GM19397 (cell line): ENCODE results near the gene ACSF3.
"Not testable (repeated sequence)": the region's sequence is repeated elsewhere in the genome, so short reads cannot be mapped to it uniquely, and the experiment has no call there.

Experiments used
- ATAC-seq: cut with Tn5 transposase; IDR thresholded peaks from one replicate; pipeline ENCODE4 v1.9.1; 2021; ENCODE audit warnings: mild to moderate bottlenecking, moderate library complexity; ENCODE audit not compliant: unreplicated experiment

ACSF3 gene

DNA sequence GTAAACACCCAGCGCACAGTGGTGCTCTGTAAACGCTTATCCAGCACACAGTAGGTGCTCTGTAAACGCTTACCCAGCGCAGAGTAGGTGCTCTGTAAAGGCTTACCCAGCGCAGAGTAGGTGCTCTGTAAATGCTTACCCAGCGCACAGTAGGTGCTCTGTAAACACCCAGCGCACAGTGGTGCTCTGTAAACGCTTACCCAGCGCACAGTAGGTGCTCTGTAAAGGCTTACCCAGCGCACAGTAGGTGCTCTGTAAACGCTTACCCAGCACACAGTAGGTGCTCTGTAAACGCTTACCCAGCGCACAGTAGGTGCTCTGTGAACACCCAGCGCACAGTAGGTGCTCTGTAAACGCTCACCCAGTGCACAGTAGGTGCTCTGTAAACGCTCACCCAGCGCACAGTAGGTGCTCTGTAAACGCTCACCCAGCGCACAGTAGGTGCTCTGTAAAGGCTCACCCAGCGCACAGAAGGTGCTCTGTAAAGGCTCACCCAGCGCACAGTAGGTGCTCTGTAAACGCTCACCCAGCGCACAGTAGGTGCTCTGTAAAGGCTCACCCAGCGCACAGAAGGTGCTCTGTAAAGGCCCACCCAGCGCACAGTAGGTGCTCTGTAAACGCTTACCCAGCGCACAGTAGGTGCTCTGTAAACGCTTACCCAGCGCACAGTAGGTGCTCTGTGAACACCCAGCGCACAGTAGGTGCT is 92.4 kb downstream of the ACSF3 start:
- not testable (repeated sequence) for ATAC-seq

DNA sequence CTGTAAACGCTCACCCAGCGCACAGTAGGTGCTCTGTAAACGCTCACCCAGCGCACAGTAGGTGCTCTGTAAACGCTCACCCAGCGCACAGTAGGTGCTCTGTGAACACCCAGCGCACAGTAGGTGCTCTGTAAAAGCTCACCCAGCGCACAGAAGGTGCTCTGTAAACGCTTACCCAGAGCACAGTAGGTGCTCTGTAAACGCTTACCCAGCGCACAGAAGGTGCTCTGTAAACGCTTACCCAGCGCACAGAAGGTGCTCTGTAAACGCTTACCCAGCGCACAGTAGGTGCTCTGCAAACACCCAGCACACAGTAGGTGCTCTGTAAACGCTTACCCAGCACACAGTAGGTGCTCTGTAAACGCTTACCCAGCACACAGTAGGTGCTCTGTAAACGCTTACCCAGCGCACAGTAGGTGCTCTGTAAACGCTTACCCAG is 93.0 kb downstream of the ACSF3 start:
- not testable (repeated sequence) for ATAC-seq

DNA sequence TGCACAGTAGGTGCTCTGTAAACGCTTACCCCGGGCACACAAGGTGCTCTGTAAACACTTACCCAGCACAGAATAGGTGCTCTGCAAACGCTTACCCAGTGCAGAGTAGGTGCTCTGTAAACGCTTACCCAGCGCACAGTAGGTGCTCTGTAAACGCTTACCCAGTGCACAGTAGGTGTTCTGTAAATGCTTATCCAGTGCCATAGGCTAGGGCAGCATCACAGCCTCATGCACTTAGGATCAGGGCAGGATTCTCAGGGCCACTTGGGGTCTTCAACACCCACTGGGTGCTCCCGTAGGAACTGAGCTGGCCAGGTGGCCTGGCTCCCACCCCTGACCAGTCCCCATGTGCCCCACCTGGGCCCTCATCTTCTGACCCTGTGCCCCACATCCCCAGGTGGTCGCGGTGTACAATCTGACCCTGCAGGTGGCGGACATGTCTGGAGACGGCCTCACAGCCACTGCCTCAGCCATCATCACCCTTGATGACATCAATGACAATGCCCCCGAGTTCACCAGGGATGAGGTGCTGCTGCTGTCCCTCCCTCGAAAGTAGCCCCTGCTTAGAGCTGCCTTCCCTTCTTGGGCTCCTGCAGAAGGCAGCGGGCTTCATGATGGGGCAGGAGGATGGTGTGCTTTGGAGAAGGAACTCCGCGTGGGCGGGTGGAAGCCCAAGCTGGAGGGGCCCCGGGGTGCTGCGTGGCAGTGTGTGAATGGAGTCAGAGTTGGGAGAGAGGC is 93.5 kb downstream of the ACSF3 start:
- no peak for ATAC-seq

DNA sequence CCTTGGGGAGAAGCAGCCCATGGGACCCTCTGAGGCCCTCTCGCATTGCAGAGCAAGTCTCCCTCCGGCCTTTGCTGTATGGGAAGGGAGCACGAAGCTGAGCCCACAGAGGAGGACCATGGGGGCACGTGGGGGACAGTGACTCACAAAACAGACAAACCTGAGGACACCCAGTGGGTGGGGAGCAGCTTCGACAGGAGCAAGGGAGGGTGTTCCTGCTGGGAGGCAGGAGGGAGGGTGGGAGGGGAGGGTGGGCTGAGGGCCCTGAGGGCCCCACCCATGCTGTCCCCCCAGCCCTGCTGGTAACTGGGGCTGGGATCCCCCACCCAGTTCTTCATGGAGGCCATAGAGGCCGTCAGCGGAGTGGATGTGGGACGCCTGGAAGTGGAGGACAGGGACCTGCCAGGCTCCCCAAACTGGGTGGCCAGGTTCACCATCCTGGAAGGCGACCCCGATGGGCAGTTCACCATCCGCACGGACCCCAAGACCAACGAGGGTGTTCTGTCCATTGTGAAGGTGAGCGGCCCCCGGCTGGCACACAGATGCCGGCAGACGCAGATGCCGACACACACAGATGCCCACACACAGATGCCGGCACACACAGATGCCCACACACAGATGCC is 94.2 kb downstream of the ACSF3 start:
- no peak for ATAC-seq

DNA sequence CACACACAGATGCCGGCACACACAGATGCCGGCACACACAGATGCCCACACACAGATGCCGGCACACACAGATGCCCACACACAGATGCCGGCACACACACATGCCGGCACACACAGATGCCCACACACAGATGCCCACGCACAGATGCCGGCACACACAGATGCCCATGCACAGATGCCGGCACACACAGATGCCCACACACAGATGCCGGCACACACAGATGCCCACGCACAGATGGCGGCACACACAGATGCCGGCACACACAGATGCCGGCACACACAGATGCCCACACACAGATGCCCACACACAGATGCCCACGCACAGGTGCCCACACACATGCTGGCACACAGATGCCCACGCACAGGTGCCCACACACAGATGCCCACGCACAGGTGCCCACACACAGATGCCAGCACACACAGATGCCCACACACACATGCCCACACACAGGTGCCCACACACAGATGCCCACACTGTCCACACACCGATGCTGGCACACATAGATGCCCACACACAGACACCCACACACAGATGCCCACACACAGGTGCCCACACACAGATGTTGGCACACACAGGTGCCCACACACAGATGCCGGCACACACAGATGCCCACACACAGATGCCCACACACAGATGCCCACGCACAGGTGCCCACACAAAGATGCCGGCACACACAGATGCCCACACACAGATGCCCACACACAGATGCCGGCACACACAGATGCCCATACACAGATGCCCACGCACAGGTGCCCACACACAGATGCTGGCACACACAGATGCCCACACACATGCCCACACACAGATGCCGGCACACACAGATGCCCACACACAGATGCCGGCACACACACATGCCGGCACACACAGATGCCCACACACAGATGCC is 95.1 kb downstream of the ACSF3 start:
- ATAC-seq: not testable (repeated sequence)

DNA sequence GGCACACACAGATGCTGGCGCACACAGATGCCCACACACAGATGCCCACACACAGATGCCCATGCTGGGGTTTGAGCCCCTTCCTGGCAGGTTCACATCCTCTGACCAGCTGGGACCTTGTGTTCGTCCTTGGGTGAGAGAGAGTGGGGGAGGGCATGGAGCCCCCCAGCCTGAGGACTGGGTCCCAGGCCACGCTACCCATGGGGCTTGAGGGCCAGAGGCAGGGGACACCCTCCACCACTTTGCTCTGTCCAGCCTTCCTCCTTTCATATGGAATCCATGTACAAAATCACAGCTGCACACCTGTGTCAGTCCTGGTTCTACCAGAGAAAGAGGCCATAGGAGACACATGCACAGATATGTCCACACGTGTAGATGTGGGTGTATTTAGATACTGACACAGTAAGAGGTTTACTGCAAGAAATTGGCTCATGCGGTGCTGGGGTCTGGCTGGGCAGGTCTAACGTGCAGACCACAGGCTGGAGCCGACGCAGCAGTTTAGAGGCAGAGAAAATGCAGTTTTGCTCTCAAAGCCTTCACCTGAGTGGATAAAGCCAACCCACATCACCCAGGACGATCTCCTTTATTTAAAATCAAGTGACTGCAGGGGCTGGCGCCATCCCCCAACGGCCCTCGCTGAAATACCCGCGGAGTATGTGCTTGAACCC is 95.8 kb downstream of the ACSF3 start:
- no peak for ATAC-seq

DNA sequence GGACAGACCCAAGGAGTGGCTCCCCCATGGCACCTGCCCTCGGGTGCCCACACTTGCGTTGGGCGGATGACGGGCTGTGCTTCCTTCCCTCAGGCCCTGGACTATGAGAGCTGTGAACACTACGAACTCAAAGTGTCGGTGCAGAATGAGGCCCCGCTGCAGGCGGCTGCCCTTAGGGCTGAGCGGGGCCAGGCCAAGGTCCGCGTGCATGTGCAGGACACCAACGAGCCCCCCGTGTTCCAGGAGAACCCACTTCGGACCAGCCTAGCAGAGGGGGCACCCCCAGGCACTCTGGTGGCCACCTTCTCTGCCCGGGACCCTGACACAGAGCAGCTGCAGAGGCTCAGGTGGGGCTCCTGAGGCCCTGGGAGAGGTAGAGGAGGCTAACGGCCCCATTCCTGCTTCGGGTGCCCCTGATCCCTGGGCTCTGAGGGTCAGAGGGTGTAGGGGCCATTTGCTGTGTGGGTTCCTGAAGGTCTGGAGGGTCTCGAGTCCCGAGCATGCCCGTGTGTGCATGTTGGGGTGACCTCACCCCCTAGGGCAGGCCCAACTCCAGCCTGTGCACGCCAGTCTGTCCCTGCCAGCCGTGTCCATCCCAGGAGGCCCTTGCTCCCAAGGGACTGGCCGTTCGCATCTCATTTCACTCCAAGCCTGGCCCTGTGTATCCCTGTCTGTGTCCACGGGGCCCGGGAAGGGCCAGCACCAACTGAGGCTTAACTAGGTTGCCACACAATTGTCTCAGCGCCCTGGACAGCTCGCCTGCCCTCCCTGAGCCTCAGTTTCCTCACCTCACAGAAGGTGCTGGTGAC is 96.7 kb downstream of the ACSF3 start:
- ATAC-seq: no peak

DNA sequence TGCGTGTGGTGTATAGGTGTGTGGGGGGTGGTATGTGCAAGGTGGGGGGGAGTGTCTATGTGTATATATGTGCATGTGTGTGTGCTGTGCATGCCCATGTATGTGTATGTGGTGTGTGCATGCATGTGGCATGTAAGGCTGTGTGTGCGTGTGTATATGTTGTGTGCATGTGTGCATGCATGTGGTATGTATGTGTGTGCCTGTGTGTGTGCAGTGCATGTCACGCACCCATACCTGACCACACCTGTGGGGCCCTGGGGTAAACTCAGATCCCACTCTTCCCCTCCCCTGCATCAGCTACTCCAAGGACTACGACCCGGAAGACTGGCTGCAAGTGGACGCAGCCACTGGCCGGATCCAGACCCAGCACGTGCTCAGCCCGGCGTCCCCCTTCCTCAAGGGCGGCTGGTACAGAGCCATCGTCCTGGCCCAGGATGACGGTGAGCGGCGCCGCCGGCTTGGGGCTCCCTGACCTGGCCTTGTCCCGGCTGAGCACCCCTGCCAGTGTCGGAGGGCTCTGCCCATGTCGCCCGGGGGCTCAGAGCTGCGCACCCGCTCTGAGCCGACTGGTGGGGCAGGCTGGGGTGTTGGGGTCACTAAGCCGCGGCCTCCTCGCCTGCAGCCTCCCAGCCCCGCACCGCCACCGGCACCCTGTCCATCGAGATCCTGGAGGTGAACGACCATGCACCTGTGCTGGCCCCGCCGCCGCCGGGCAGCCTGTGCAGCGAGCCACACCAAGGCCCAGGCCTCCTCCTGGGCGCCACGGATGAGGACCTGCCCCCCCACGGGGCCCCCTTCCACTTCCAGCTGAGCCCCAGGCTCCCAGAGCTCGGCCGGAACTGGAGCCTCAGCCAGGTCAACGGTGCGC is 97.6 kb downstream of the ACSF3 start:
- no peak for ATAC-seq

DNA sequence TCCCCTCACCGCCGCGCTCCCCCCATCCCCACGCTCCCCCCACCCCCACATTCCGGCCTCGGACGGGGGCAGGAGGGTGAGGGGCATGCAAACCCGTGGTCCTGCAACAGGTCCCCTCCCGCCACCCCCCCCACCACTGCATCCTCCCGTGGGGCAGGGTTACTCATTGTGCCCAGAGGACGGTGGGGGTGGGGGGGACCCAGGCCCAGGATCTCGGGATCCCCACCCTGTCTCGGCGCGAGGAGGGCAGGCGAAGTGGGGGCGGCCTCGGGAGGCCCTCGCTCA is 98.2 kb downstream of the ACSF3 start:
- ATAC-seq: no peak

DNA sequence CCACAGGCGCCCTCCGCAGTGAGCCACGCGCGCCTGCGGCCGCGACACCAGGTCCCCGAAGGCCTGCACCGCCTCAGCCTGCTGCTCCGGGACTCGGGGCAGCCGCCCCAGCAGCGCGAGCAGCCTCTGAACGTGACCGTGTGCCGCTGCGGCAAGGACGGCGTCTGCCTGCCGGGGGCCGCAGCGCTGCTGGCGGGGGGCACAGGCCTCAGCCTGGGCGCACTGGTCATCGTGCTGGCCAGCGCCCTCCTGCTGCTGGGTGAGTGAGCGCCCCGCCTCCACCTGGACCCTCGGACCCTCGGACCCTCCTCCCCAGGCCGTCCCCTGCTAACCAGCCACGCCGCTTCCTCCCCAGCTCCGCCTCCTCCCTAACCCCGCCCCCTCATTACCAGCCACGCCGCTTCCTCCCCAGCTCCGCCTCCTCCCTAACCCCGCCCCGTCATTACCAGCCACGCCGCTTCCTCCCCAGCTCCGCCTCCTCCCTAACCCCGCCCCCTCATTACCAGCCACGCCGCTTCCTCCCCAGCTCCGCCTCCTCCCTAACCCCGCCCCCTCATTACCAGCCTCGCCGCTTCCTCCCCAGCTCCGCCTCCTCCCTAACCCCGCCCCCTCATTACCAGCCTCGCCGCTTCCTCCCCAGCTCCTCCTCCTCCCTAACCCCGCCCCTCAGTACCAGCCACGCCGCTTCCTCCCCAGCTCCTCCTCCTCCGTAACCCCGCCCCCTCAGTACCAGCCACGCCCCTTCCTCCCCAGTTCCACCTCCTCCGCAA is 98.7 kb downstream of the ACSF3 start:
- not testable (repeated sequence) for ATAC-seq

DNA sequence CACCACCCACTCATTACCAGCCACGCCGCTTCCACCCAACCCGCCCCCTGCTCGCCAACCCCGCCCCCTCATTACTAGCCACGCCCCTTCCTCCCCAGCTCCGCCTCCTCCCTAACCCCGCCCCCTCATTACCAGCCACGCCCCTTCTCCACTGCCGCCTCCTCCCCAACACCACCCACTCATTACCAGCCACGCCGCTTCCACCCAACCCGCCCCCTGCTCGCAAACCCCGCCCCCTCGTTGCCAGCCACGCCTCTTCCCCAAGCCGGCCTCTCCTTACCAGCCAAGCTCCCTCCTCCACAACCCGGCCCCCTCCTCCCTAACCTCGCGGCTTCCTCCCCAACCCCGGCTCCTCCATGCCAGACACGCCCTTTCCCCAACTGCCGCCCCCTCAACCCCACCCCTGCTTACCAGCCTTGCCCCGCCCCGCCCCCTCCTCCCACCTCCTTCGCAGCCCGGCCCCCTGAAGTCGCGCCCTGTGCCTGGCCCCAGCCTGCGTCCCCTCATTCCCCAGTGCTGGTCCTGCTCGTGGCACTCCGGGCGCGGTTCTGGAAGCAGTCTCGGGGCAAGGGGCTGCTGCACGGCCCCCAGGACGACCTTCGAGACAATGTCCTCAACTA is 99.4 kb downstream of the ACSF3 start:
- ATAC-seq: no peak

DNA sequence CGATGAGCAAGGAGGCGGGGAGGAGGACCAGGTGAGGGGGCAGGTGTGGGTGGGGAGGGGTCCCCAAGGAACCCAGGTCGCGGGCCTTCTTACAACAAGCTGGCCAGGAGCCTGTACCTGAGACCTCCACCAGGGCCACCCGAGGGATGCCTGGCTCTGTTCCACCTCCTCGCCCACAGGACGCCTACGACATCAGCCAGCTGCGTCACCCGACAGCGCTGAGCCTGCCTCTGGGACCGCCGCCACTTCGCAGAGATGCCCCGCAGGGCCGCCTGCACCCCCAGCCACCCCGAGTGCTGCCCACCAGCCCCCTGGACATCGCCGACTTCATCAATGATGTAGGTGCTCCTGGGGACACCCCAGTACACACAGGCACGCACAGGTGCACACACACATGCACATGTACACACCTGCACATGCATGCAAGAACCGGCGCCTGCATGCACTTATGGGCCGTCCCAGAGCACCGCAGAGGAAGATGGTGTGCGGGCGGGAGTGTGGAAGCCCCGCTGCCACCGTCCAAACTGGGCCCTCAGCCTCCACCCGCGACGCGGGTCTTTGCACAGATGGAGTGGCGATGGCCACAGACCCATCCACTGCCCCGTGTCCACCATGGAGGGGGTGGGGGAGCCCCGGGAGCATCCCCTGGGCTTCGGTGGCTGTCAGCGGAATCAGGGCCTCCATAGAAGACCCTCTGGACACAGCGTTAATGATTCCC is 100.1 kb downstream of the ACSF3 start:
- ATAC-seq: no peak

DNA sequence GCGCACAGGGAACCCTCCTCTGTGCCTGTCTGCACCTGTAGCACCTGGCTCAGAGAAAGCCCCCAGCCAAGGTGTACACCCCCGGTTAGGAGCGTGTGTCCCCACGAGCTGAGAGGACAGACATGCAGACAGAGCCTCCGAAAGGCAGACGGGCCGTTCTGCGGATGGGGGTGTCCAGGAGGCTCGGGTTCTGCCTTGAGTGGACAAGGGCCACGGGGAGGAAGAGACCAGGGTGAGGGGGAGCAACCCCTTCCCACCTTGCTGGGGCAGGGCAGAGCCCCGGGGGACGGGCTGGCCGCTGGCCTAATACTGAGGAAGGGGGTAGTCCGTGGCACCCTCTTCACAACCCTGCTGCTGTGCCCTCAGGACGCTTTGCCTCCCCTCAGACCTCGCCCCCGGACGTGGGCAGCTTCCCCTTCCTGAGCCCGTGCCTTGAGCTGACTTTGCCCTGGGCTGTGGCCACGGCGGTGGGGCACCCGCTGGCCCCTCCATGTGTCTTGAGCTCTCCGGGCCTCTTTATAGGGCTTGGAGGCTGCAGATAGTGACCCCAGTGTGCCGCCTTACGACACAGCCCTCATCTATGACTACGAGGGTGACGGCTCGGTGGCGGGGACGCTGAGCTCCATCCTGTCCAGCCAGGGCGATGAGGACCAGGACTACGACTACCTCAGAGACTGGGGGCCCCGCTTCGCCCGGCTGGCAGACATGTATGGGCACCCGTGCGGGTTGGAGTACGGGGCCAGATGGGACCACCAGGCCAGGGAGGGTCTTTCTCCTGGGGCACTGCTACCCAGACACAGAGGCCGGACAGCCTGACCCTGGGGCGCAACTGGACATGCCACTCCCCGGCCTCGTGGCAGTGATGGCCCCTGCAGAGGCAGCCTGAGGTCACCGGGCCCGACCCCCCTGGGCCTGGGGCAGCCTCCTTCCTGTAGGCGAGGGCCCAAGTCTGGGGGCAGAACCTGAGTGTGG is 101.0 kb downstream of the ACSF3 start:
- no peak for ATAC-seq

DNA sequence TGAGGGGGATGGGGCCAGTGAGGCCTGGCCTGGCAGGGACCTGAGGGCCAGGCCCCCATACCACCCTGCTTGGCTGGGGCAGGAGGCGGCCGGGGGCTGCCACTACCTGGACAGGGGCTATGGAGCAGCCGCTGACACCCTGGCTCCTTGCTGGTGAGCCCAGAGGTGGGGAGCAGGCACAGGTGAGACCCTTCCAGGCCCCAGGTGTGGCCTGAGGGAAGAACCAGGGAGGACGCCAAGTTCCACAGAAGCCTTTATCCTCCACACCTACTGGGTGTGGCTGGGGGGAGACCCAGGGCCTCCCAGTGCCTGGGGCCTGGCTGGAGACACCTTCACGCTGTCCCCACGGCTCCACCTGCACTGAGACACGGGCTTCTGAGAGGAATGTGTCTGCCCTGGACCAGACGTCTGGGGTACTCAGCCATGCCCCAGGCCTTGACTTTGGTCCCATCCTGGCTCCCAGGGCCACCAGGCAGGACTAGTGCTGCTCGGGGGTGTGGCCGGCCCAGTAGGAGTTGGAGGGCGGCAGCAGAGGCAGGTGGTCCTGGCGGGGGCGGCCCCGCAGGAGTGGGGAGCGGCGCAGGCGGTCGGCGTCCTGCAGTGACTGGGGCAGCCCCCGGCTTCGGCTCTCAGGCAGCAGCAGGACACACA is 102.0 kb downstream of the ACSF3 start:
- ATAC-seq: no peak

DNA sequence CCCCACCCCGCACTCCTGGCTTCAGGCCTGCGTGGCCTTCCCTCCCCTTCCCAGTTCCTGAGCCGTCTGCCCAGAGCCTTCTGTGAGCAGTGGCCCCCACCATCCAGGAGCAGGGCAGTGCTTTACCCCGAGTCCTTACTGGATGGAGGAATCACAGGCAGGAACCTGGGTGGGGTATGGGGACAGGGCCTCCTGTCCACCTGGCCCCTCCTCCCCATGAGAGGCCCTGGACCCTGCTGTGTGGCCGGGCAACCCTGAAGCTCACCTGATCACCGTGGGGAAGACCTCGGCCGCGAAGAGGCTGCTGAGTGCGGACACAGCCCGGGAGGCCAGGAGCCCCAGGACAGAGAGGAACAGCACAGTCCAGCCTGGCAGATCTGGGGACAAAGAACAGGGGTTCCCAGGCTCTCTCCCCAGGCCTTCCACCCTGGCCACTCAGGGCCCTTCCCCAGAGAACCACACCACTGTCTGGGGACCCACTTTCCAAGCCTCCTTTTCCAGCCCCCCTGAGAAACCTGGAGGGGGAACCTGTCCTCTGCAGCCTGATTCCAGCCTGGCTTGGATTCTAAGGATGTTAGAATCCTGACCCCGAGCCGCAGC is 103.5 kb downstream of the ACSF3 start:
- ATAC-seq: no peak
